HG02610 (cell line): ENCODE results near the gene C2orf49.
A peak's percentile ranks its signal among the peaks of the same experiment; 100 is the strongest.

Experiments used
- ATAC-seq: cut with Tn5 transposase; IDR thresholded peaks from one replicate; pipeline ENCODE4 v1.9.1; 2021; ENCODE audit warnings: mild to moderate bottlenecking, moderate library complexity; ENCODE audit not compliant: unreplicated experiment

The C2orf49 gene

DNA sequence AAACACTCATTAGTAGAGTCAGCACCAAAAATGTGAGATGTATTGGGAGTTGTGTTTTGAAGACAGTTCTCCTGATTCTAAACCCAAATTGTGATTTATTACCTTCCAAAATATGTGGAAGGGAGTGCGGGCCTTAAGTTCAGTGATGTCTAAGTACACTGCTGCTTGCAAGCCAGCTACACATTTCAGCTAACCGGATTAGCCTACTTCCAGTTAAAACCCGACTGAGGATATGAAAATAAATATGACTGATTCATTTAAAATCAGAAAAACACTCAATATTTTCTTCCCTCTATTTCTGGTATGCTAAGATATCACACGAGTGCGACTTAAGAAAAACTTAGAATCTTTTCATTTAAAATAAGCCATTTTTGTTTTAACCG is 60.6 kb downstream of the C2orf49 start:
- ATAC-seq, result no peak

DNA sequence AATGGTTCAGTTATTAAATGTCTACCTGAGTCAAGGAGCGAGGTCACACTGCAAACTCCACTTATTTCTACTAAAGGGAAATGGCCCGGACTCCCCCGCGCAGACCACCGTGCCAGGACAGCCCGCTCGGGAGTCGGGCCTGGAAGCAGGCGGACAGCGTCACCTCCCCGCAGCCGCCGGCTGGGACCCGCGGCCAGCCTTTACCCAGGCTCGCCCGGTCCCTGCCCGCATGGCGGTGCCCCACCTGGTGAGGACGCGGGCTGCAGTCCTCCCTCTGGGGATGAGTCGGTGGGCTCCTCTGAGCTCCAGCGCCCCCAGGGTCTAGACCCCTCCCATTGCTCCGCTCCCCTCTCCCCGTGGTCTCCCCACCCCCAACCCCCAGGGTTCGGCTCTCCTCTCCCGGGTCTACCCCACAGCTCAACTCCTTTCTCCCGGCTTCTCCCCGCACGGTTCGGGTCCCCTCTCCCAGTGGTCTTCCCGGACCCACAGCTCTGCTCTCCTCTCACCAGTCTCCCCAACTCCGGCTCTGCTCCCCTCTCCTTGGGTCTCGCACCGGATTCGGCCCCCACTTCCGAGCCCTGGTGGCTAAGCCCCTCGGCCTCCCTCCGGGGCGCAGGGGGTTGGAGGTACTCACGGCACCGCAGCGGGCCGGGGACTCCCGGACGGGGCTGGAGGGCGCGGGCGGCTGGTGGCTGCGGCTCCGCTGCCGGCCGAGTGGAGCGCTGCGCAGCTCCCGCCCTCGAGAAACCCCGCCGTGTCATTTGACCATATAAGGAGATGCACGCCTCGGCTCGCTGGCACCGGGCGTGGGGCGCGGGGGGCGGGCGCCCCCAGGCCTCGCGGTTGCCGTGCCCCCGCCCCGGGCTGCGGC is 61.2 kb downstream of the C2orf49 start, which contains the start of gene FHL2:
TSS of gene FHL2 (minus strand) at position 716 of the 871 bp plus-strand sequence. CDS start 12,535 bp downstream, outside the sequence.
- ATAC-seq, result peak; percentile 100
